Coronary artery (tissue), 2 donors: ENCODE results near the gene ADGRL3.

ENCODE experiments used
- DNase-seq: peaks from one replicate; pipeline ENCODE4 v3.0.0-alpha.2; 2017; ENCODE audit warnings: low spot score
- H3K27ac ChIP-seq, 2 donors: fragments of 200-600 bp; sonication (generic); one replicate each; pipeline ENCODE4 v1.5.1; 2016 to 2019
- H3K4me3 ChIP-seq: fragments of 200-600 bp; sonication (generic); 2 replicates; pipeline ENCODE4 v1.5.1; 2016; ENCODE audit warnings: mild to moderate bottlenecking, moderate library complexity
- TF ChIP-seq, protein P1 (sequence below): fragments of 200-600 bp; sonication (generic); IDR thresholded peaks from one replicate; pipeline ENCODE4 v1.5.1; 2019; ENCODE audit warnings: antibody characterized with exemption

ADGRL3 gene

DNA sequence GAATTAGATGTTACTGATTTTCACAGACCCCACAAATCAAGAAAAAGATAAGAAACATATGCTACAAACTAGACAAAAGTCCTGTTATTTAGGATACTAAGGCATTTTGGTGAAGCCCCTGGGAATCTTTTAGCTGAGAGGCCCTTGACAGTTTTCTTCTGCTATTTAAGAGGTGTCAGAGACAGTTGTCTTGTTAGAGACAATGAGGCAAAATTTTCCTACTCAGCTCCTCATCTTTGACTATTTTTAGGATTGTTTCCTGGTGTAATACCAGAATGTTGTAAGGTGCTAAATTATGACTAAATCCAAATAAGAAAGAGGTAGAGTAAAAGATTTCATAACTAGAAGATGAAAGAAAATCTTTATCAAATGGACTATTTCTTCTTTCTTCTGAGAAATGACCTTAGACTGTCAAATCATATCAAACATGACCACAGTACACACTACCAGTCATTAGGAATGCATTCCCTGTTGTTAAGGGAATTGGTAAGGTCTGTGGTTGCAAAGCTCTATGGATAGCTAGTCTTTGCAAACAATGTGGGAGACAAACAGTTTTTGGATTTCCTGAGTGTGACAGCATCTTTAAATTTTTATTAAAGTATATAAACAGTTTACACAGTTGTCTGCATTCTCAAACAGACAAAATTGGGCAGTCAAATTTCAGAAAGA is 926.1 kb downstream of the ADGRL3 start:
- no peak overlapping the region for H3K4me3 ChIP-seq
- no peak for DNase-seq
- TF ChIP-seq, protein P1, sequence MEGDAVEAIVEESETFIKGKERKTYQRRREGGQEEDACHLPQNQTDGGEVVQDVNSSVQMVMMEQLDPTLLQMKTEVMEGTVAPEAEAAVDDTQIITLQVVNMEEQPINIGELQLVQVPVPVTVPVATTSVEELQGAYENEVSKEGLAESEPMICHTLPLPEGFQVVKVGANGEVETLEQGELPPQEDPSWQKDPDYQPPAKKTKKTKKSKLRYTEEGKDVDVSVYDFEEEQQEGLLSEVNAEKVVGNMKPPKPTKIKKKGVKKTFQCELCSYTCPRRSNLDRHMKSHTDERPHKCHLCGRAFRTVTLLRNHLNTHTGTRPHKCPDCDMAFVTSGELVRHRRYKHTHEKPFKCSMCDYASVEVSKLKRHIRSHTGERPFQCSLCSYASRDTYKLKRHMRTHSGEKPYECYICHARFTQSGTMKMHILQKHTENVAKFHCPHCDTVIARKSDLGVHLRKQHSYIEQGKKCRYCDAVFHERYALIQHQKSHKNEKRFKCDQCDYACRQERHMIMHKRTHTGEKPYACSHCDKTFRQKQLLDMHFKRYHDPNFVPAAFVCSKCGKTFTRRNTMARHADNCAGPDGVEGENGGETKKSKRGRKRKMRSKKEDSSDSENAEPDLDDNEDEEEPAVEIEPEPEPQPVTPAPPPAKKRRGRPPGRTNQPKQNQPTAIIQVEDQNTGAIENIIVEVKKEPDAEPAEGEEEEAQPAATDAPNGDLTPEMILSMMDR = no peak
- H3K27ac ChIP-seq = no peak overlapping the region
